Right forelimb (tissue), 1 donor: ENCODE measurements around the gene GABRB1.
"Not testable (repeated sequence)": the region's sequence is repeated elsewhere in the genome, so short reads cannot be mapped to it uniquely, and the experiment has no call there.

ENCODE experiments used
- DNase-seq: peaks from one replicate; pipeline ENCODE4 v3.0.0-alpha.2; 2018

GABRB1 gene

DNA sequence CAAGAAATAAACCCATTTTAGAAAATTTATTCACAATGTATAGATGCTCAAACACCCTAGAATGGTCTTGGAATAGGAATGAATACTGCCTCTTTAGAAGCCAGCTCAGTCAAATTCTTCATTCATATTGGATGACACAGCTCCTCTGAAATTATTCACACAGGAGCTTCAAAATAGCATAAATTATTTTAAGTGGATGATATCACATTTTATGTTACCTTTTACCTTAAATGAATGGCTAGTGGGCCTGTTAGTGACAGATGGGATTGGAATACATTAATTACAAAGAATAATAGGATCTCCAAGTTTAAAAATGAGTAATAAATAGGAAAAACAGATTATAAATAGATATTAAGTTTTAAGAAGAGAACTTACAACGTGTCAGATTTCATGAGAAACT lies 184.4 kb downstream of the GABRB1 start:
- no peak for DNase-seq

DNA sequence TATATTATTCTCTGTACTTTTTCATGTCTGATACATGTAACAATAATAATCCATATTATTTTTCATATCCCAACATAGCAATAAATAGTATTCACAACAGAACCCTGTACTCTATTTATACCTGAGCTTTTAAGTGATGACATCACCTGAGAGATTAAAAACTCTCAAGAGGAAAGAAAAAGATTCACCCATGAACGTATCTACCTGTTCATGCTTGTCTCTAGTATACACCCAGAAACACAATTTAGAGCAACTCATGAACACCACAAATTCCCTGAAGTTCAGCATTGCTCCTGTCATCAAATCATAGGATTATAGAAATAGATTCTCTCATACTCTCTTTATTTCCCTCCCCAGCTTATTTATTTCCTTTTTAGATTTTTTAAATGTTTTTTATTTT lies 185.9 kb downstream of the GABRB1 start:
- no peak for DNase-seq

DNA sequence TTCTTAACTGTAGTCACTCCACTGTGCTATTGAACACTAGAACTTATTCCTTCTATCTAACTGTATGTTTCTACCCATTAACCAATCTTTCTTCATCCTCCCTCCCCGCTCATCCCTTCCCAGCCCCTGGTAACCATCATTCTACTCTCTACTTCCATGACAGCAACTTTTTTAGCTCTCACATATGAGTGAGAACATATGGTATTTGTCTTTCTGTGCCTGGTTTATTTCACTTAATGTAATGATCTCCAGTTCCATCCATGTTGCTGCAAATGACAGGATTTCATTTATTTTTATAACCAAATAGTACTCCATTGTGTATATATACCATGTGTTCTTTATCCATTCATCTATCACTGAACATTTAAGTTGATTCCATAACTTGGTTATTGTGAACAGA lies 186.5 kb downstream of the GABRB1 start:
- no peak for DNase-seq

DNA sequence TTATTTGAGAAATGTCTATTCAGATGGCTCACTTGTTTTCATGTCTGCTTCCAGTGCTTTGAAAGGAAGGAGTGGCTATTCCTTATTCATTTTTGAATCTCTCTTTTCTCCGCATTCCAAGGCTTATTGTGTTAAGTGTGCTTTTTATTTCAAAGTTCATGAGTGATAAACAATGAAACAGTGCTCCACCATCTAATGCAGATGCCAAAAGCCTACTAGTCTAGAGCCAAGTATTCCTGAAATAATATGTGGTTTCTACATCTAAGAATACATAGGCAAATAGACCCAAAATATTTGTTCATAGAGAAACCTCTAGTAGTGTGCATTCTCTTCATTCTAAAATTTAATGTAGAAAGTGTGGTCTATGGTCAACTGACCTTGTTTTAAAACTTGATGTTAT lies 187.3 kb downstream of the GABRB1 start:
- DNase-seq, result no peak

DNA sequence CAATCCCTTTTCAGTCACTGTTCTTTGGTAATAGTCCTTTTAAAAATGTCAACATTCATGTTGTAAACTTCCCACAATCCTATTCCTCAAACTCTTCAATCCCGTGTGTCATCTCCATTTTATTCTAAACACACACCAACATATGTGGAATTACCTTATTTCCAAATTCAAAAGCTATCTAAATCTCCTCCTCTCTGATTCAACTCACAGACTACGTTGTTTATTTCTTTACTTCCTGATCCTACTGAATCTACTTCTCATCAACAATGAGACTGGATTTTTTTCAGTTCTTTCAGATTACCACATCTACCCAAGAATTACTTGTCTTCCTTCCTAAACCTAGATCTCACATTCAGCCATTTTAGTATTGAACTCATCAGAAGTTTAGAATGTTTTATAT lies 188.2 kb downstream of the GABRB1 start:
- DNase-seq, result no peak

DNA sequence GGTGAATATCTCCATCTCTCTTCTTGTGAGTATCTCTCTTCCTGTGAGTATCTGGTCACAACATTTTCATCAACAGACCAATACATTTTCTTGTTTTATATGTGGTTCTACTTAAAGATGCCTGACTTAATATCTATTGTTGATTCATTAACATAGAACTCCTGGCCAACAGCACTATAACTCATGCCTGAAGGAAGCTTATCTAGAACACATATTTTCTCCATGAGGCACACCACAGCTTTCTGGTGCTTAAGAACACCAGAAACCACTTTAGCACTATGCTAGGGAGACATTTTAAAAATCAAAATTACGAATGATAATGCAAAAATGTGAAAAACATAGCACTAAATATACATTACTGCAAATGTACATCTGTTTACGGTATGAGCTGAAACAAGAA lies 190.4 kb downstream of the GABRB1 start:
- DNase-seq, result no peak

DNA sequence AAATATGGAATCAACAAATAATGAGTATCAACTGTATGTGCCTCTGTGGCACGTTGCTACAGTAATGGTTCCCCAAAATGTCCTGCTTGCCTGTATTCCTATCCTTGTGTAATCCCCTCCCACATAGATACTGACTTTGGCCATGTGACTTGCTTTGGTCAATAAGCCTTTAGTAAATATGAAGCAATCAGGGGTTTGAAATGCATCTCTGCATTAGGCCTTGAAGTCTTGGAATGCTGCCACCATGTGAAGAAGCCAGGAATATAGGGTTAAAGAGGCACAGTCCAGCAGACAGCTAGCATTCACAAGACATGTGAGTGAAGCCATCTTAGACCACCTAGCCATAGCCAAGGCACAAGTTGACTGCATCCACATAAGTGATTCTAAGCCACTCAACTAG lies 190.9 kb downstream of the GABRB1 start:
- no peak for DNase-seq

DNA sequence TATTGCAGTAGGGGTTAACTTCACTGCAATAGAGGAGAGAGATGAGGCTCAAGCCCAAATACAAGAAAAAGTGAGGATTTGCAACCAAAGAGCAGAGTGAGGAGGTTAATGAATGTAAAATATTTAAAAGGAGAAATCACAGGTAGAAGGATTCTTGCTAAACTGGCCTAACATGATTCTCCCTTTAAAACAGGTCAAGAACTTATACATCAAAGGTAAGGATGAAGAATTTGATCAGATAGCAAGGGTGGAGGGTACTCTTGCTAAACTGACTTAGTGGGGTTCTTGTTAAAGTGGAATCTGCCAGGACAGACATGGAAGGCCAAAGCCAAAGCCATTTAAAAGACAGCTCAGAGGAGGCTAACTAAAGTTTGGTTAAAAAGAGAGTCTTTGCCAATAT lies 193.0 kb downstream of the GABRB1 start:
- no peak for DNase-seq

DNA sequence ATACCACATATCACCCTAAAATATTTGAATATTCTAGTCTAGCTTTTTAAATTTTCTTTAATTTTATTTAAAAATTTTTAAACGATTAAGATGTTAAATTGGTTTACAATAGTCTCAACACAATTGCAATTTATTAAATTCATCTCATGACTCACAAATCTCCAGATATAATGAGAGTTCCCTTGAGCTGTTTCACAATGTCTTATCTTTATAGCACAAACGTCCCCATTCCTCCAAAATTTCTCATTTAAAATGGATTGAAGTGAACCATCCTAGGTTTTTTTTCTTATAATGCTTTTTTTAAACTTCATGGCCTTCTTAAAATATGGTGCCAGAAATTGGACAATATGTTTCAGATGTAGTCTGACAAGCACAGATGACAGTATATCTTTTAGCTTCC lies 204.4 kb downstream of the GABRB1 start:
- DNase-seq, result no peak

DNA sequence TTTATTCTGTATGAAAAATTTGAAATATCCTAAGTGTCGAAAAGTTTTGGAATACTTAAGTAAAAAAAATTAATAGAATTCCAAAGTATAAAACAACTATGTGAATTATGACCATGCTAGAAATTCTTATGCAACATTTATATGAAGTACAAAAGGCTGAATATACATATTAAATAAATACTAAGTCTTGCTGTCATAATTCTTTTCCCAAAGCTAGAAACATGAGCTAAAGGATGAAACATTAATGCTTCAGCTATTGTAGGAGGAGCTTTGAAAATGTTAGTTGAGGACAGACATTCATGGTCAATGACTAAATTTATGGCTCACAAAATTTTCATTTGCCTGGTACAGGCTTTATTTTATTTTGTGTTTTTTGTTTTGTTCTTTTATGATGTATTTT lies 207.3 kb downstream of the GABRB1 start:
- no peak for DNase-seq

DNA sequence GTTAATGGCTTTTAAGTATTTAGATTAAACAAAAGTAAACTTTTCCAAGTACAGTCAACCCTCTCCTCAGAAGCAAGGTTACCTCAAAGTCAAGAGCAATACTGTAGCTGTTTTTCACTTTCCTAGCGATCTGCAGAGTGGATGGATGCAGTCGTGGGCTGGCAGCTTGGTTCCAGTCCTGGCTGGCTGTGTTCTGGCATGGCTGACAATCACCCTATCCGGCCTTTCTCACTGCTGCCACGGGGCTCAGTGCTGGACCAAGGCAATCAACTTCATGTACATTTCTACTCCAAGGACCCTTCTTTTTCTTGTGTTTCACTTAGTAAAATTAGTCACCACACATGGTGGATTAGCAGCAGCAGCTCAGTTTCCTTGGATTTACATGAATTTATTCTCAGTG lies 208.3 kb downstream of the GABRB1 start:
- no peak for DNase-seq

DNA sequence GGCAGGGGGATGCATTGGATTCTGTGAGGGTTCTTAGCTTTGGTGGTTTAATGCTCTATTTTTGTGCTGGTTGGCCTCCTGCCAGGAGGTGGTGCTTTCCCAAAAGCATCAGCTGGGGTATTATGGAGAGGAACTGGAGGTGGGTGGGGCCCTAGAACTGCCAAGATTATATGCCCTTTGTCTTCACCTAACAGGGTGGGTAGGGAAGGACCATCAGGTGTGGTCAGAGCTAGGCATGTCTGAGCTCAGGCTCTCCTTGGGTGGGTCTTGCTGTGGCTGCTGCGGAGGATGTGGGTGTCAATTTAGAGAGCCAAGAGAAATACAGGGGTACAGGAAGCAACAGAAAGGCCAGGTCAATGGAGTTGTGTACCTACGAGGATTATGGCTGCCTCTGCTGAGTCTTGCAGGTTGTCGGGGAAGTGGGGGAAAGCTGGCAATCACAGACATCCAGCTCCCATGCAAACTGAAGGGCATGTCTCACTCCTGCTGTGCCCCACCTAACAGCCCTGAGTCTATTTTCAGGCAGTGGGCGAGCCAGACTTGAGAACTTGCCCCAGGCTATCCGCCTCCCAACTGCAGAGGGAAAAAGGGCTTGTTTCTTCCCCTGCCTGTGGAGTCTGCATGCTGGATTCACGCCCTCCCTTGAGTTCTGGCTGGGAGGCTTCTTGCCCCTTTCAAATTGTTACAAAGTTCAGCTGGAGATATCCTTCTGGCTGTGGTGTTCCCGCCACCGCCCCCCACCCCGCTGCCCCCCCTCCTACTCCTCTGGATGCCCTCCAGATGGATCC lies 220.2 kb downstream of the GABRB1 start:
- no peak for DNase-seq

DNA sequence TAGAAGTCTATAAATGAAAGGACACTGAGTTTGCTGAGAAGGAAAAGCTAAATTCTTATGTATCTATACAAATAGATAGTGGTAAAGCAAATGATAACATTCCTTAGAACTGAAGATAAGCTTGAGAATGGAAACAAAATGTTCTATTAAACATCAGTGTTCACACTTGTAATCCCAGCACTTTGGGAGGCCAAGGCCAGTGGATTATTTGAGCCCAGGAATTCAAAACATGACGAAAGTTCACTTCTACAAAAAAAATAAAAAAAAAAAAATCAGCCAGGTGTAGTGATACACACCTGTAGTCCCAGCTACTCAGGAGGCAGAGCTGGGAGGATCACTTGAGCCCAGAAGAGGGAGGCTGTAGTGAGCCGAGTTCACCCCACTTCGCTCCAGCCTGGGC lies 232.4 kb downstream of the GABRB1 start:
- no peak for DNase-seq

DNA sequence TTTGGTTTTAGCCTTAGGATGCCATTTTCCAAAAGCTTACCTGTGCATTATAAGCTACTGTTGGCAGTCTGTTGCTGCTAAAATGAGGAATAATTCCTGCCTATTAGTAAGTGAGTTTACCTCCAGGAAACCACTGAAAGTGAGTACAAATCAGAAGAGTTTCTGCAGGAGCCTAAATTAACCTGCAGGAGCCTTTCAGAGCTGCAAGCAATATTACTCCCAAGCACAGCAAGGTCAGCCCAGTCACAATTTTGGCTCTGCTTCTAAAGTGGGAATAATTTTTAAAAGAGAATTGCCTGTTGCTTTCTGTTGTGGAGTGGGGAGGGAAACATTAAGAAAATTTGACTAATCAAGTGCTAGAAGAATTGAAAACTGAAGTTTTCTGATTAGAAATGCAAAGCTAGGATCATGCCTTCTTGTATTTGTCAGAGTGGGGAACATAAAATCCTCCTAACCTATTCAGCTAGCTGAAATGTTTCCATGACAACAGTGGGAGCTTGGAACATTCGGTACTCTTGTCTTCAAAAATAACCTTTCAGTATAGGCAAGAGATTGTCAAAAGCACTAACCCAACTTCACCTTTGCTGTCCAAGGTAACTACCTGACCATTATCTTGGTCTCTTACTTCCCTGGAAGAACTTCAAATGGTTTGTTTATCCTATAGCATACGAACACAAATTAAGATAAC lies 239.0 kb downstream of the GABRB1 start:
- DNase-seq, result no peak

DNA sequence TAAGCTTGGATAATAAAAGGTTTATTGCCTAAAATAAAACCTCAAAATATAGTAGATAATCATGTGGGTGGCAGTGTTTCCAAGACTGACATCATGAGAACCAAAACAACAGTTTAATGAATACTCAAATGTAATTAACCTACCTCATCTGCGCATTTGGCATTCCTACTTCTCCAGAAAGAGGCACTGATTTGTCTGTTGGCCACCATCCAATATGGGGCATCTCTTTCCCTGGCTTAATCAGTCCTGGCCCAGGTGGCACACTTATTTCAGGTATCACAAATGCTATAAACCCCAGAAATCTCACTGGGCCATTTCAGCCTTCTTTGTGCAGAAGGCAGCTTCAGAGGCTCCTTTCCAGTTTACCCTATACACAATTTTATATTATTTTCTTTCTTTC lies 239.9 kb downstream of the GABRB1 start:
- DNase-seq, result no peak

DNA sequence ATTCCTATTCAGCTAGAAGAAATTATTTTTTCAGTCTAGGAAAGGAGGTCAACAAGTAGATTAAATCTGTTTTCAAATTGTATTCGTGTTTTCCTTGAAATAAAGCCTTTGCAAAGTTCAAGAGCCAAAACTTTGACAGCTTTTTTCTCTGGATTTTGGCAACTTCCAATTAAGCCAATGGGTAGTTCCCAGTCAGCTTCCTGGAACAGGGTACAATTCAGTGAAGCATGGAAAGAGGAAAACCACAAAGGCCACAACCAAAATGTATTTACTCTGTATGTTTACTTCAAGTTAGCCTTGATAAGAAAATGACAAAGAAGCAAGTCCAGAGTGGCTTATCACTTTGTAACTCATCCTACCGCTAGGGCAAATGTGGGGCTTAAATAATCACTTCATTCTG lies 243.5 kb downstream of the GABRB1 start:
- DNase-seq, result no peak

DNA sequence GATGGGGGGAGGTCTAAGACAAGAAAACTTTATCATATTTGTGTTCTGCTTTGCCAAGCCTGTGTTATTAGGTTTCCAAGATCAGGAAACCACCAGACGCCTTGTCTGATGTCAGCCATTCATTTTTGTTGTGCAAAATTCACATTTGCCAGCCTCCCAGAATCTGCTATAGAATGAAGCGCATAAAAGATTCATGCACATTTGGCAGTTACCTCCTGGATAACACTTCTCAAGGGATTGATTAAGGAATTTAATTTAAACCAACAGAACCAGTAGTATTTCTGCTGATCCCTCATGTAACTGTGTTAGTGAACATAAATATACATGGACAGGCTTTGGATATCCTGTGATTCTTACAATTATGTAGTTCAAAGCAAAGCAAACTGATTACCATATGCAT lies 244.2 kb downstream of the GABRB1 start:
- no peak for DNase-seq

DNA sequence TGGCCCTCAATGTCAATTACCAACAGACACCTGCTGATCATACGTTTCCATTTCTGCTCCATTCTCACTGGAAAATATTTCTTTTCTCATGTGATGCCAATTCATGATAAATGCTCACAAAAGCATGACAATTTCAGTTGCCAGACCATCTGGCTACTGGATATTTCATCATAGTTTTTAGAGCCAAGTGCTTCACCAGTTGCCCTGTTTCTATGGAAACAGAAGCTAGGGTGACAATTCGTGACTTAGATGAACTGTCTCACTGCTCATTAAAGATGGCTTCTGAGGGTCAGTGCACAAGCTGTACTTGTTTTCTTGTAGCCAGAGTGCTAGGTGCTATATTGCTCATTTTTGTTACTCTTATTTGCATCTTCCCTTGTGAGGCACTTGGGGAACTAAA lies 247.3 kb downstream of the GABRB1 start:
- DNase-seq, result no peak

DNA sequence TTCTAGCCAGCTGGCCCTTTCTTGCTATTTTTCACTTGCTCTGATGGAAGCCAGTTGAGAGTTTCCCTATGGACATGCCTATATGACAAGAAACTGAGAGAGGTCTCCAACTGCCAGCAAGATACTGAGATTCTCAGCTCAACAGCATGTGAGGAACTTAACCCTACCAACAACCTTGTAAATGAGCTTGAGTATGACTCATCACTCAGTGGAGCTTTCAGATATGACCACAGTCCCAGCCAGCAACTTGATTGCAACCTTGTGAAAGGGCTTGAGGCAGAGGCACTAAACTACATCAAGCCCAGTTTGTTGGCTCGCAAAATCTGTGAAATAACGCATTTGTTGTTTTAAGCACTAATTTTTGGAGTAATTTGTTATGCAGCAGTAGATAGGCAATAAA lies 256.4 kb downstream of the GABRB1 start:
- DNase-seq, result no peak

DNA sequence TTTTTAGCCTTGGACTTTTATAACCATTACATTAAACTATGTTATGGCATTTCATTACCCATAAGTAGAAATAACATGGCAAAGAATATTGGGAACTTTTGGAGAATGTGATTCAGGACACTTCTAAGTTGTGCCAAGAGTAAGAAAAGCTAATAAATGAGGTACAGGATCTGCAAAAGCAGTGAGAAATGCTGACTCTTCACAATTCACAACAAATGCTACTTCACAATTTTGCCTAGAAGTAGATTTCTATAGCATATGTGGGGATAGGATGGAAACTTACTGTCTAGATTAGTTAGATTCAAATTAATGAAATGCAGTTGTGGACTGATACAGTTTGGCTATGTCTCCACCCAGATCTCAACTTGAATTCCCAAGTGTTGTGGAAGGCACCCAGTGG lies 258.4 kb downstream of the GABRB1 start:
- no peak for DNase-seq

DNA sequence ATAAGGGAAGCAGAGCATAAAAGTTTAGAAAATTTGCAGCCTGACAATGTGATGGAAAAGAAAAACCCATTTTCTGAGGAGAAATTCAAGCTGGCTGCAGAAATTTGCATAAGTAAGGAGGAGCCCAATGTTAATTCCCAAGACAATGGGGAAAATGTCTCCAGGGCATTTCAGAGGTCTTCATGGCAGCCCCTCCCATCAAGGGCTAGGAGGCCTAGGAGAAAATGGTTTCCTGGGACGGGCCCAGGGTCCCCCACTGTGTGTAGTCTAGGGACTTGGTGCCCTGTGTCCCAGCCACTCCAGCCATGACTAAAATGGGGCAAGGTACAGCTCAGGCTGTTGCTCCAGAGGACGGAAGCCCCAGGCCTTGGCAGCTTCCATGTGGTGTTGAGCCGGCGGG lies 259.5 kb downstream of the GABRB1 start:
- not testable (repeated sequence) for DNase-seq

DNA sequence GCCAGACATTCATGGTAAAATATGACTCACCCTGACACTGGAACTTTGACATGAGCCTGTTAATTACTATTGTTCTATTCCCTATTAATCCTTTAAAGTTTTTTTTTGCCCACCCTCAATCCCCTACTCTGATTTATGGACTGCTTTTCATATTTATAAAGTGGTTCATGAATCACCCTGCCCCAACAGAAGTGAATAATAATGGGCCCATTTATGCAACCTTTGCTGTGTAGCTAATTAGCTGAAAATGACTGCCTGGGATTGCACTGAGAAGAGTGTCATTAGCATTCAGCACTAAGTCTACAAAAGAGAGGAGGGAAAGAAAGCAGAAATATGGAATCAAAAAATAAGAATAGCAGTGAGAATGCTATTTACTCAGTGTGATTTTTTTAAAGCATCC lies 277.8 kb downstream of the GABRB1 start:
- no peak for DNase-seq

DNA sequence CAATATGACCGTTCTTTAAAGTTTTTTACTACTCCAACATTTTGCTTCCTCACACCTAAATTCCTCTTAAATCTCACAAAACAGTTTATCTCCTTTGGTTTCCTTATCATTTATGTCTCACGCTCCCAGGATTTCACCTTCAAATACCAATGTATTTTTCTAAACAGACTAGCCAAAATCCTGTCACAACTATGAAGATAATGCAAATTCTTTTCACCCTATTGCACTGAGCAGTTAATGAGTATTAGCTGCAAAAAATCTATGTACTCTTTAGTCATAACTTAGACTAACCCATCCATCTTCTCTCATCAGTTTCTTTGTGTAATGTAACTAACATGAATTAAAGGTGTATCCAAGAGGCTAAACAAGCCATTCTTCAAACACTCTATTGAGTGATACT lies 280.8 kb downstream of the GABRB1 start:
- DNase-seq, result no peak

DNA sequence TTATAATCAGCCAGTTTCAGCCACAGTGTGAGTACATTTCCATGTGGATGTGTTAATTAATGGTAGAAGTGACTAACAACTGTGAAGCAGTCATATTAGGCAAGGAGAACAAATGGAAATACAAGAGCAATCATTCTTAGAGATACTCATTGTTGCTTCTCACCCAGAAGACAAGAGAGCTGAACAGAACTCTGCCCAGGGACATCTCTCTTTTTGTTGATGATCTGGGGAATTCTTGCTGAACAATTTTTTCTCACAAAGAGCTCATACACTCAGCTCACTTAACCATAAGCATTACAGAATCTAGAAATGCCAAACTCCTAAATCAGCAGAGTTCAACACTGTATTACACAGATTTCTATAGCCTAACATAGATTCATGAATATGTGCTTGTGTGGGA lies 282.0 kb downstream of the GABRB1 start:
- no peak for DNase-seq

DNA sequence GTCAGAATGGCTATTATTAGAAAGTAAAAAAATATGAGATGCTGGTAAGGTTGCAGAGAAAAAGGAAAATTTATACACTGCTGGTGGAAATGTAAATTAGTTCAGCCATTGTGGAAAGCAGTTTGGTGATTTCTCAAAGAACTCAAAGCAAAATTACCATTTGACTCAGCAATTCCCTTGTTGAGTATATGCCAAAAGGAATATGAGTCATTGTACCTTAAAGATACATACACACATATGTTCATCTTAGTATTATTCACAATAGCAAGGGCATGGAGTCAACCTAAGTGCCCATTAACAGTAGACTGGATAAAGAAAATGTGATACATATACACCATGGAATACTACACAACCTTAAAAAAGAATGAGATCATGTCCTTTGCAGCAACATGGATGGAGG lies 284.0 kb downstream of the GABRB1 start:
- DNase-seq, result no peak
